Activated naive CD4-positive, alpha-beta T cell treated with anti-CD3 and anti-CD28 coated beads, Interleukin-2, amount 50 U/mL, for 72 hours (primary cell): ENCODE measurements around the gene NMRK1. TPM values are rescaled to one million over a fixed set of nuclear protein-coding genes. Genes with fewer than 3 reads are reported as not detected.

Experiments
- ATAC-seq, 2 donors: fragments of 150-1000 bp; cut with Tn5 transposase; 2 replicates each; pipeline ENCODE4 v1.10.0; 2021; ENCODE audit warnings: mild to moderate bottlenecking in 2 of 2, moderate library complexity in 2 of 2
- DNase-seq, 2 donors: peaks; one replicate each; pipeline ENCODE4 v3.0.0; 2021 to 2022; ENCODE audit warnings: low spot score in 2 of 2
- H3K27ac Mint-ChIP-seq, 2 donors: one replicate each; pipeline ENCODE4 v1.8.0; 2022; ENCODE audit warnings: mild to moderate bottlenecking in 2 of 2, mixed read lengths in 2 of 2
- H3K36me3 Mint-ChIP-seq, 2 donors: one replicate each; pipeline ENCODE4 v1.8.0; 2022; ENCODE audit warnings: mixed read lengths in 2 of 2
- H3K9me3 Mint-ChIP-seq, 2 donors: one replicate each; pipeline ENCODE4 v1.8.0; 2022; ENCODE audit warnings: mixed read lengths in 2 of 2
- total RNA-seq, 2 donors: library from RNA; stranded (reverse); gene quantifications; one replicate each; pipeline ENCODE4 v1.2.3, GENCODE V29; 2022

NMRK1 gene
- total RNA-seq, 2 donors from 2014 or later = 14.7 to 30.6 TPM

- no peak for DNase-seq
- Mint-ChIP-seq H3K27ac (no peak overlapping the region), H3K9me3 (no peaks in the 10 kb centered on the region), H3K36me3 (peaks cover 0 to 37% of the 10 kb centered on the region in 2 donors)
- ATAC-seq = no peak
Observed at GRCh38 chr9:75083188-75083970, 4.6 kb downstream of the NMRK1 start.

GRCh38 chr9:75081632-75082031 lies 6.3 kb downstream of the NMRK1 start:
- DNase-seq = no peak
- Mint-ChIP-seq H3K36me3 (peaks cover 0 to 30% of the 10 kb centered on the region in 2 donors), H3K9me3 (no peaks in the 10 kb centered on the region), H3K27ac (peak overlapping the region; percentile 20 to 37)
- no peak for ATAC-seq

- DNase-seq (no peak), ATAC-seq (no peak)
- H3K36me3 Mint-ChIP-seq = no peaks in the 10 kb centered on the region
- H3K9me3 Mint-ChIP-seq = no peaks in the 10 kb centered on the region
- H3K27ac Mint-ChIP-seq = no peak overlapping the region
Observed at GRCh38 chr9:75072895-75073294, 15.1 kb downstream of the NMRK1 start.

GRCh38 chr9:75071530-75072122 lies 16.3 kb downstream of the NMRK1 start:
- Mint-ChIP-seq H3K9me3 (no peaks in the 10 kb centered on the region), H3K27ac (peak overlapping the region in 1 of 2 donors; percentile 86), H3K36me3 (no peaks in the 10 kb centered on the region)
- DNase-seq (peak; percentile 45 to 63), ATAC-seq (peak; percentile 90 to 96)

- no peaks in the 10 kb centered on the region for H3K36me3 Mint-ChIP-seq
- no peaks in the 10 kb centered on the region for H3K9me3 Mint-ChIP-seq
- ATAC-seq (no peak), DNase-seq (no peak)
- H3K27ac Mint-ChIP-seq = peak overlapping the region in 1 of 2 donors; percentile 31
Observed at GRCh38 chr9:75069171-75069570, 18.8 kb downstream of the NMRK1 start.

- peak overlapping the region in 1 of 2 donors; percentile 42 for H3K27ac Mint-ChIP-seq
- ATAC-seq (no peak), DNase-seq (no peak)
- no peaks in the 10 kb centered on the region for H3K9me3 Mint-ChIP-seq
- H3K36me3 Mint-ChIP-seq = no peaks in the 10 kb centered on the region
Observed at GRCh38 chr9:75067894-75068293, 20.1 kb downstream of the NMRK1 start.

- DNase-seq = no peak
- H3K36me3 Mint-ChIP-seq = no peaks in the 10 kb centered on the region
- no peaks in the 10 kb centered on the region for H3K9me3 Mint-ChIP-seq
- ATAC-seq = no peak
- no peak overlapping the region for H3K27ac Mint-ChIP-seq
Observed at GRCh38 chr9:75065510-75065909, 22.4 kb downstream of the NMRK1 start.

GRCh38 chr9:75064307-75065025 lies 23.5 kb downstream of the NMRK1 start:
- no peak for ATAC-seq
- no peak overlapping the region for H3K27ac Mint-ChIP-seq
- H3K36me3 Mint-ChIP-seq = peaks cover 0 to 6% of the 10 kb centered on the region in 2 donors
- no peak for DNase-seq
- no peaks in the 10 kb centered on the region for H3K9me3 Mint-ChIP-seq

- peak overlapping the region in 1 of 2 donors; percentile 8 for H3K27ac Mint-ChIP-seq
- no peaks in the 10 kb centered on the region for H3K9me3 Mint-ChIP-seq
- ATAC-seq (no peak), DNase-seq (no peak)
- H3K36me3 Mint-ChIP-seq = peaks cover 0 to 14% of the 10 kb centered on the region in 2 donors
Observed at GRCh38 chr9:75063556-75064305, 24.2 kb downstream of the NMRK1 start.

GRCh38 chr9:75061169-75061568 lies 26.8 kb downstream of the NMRK1 start:
- peaks cover 0 to 18% of the 10 kb centered on the region in 2 donors for H3K36me3 Mint-ChIP-seq
- H3K9me3 Mint-ChIP-seq = no peaks in the 10 kb centered on the region
- H3K27ac Mint-ChIP-seq = no peak overlapping the region
- DNase-seq = no peak
- ATAC-seq = no peak

- Mint-ChIP-seq H3K27ac (no peak overlapping the region), H3K36me3 (peaks cover 0 to 12% of the 10 kb centered on the region in 2 donors), H3K9me3 (no peaks in the 10 kb centered on the region)
- ATAC-seq (no peak), DNase-seq (no peak)
Observed at GRCh38 chr9:75054368-75055001, 33.5 kb downstream of the NMRK1 start.

- DNase-seq (no peak), ATAC-seq (no peak)
- Mint-ChIP-seq H3K36me3 (peaks cover 0 to 6% of the 10 kb centered on the region in 2 donors), H3K27ac (no peak overlapping the region), H3K9me3 (no peaks in the 10 kb centered on the region)
Observed at GRCh38 chr9:75053869-75054268, 34.1 kb downstream of the NMRK1 start.

GRCh38 chr9:75051285-75051684 lies 36.7 kb downstream of the NMRK1 start:
- Mint-ChIP-seq H3K27ac (no peak overlapping the region), H3K36me3 (no peaks in the 10 kb centered on the region), H3K9me3 (no peaks in the 10 kb centered on the region)
- ATAC-seq = no peak
- no peak for DNase-seq

- no peak for ATAC-seq
- no peak overlapping the region for H3K27ac Mint-ChIP-seq
- no peaks in the 10 kb centered on the region for H3K9me3 Mint-ChIP-seq
- no peak for DNase-seq
- H3K36me3 Mint-ChIP-seq = no peaks in the 10 kb centered on the region
Observed at GRCh38 chr9:75047506-75047905, 40.4 kb downstream of the NMRK1 start.

- no peak for ATAC-seq
- H3K27ac Mint-ChIP-seq = no peak overlapping the region
- no peak for DNase-seq
- H3K36me3 Mint-ChIP-seq = no peaks in the 10 kb centered on the region
- no peaks in the 10 kb centered on the region for H3K9me3 Mint-ChIP-seq
Observed at GRCh38 chr9:75046725-75047345, 41.1 kb downstream of the NMRK1 start.

GRCh38 chr9:75041041-75041440 lies 46.9 kb downstream of the NMRK1 start:
- Mint-ChIP-seq H3K9me3 (peaks cover 0 to 3% of the 10 kb centered on the region in 2 donors), H3K27ac (no peak overlapping the region)

More at GRCh38 chr9:75041041-75041440, 46.9 kb downstream of the NMRK1 start:
- ATAC-seq = no peak
- H3K36me3 Mint-ChIP-seq = no peaks in the 10 kb centered on the region
- no peak for DNase-seq
